Liver (tissue), 9 donors: ENCODE data around the gene MYO7A. TPM values are rescaled to one million over a fixed set of nuclear protein-coding genes. Genes with fewer than 3 reads are reported as not detected.

ENCODE experiments used
- DNase-seq: peaks from one replicate; pipeline ENCODE4 v3.0.0-alpha.2; 2017; ENCODE audit warnings: low spot score
- H3K27ac ChIP-seq, 2 donors: one replicate each; pipeline ENCODE4 v1.7.0; 2013; ENCODE audit warnings: inconsistent platforms in 2 of 2, low read length in 2 of 2, control low read depth in 1 of 2, low read depth in 1 of 2, mild to moderate bottlenecking in 1 of 2
- H3K27me3 ChIP-seq, 4 donors: one replicate each; pipeline versions ENCODE4 v1.6.1 to v1.7.0; 2013; ENCODE audit warnings: low read length in 3 of 4, inconsistent platforms in 1 of 4, mild to moderate bottlenecking in 1 of 4, moderate library complexity in 1 of 4; ENCODE audit not compliant: control insufficient read depth in 4 of 4, insufficient read depth in 4 of 4
- H3K36me3 ChIP-seq, 4 donors: one replicate each; pipeline versions ENCODE4 v1.6.1 to v1.7.0; 2013; ENCODE audit warnings: low read length in 3 of 4, mild to moderate bottlenecking in 3 of 4, low read depth in 1 of 4, moderate library complexity in 1 of 4; ENCODE audit not compliant: control insufficient read depth in 4 of 4, insufficient read depth in 3 of 4
- H3K4me1 ChIP-seq, 4 donors: one replicate each; pipeline versions ENCODE4 v1.6.1 to v1.7.0; 2013; ENCODE audit warnings: low read length in 3 of 4, mild to moderate bottlenecking in 3 of 4, moderate library complexity in 1 of 4; ENCODE audit not compliant: control insufficient read depth in 4 of 4, insufficient read depth in 4 of 4
- H3K4me3 ChIP-seq, 3 donors: one replicate each; pipeline versions ENCODE4 v1.6.1 to v1.7.0; 2013; ENCODE audit warnings: low read length in 3 of 3, control low read depth in 1 of 3, low read depth in 1 of 3, mild to moderate bottlenecking in 1 of 3
- H3K9ac ChIP-seq, 2 donors: one replicate each; pipeline ENCODE4 v1.7.0; 2013; ENCODE audit warnings: low read length in 2 of 2, mild to moderate bottlenecking in 2 of 2, moderate library complexity in 2 of 2, control low read depth in 1 of 2, low read depth in 1 of 2
- H3K9me3 ChIP-seq, 4 donors: one replicate each; pipeline versions ENCODE4 v1.6.1 to v1.7.0; 2013; ENCODE audit warnings: low read length in 3 of 4; ENCODE audit not compliant: control insufficient read depth in 4 of 4
- ATF3 ChIP-seq: IDR thresholded peaks from 2 replicates; pipeline ENCODE4 v1.6.1; 2016; ENCODE audit warnings: antibody characterized with exemption
- CTCF ChIP-seq: fragments of 150-350 bp; IDR thresholded peaks from 2 replicates; pipeline ENCODE4 v1.5.1; 2017; ENCODE audit warnings: improper control_type of control experiment, low read depth, low read length; ENCODE audit not compliant: missing input control
- EGR1 ChIP-seq, 2 donors: IDR thresholded peaks; 2 replicates each; pipeline ENCODE4 v1.6.1; 2016 to 2018; ENCODE audit warnings: antibody characterized with exemption in 2 of 2, low read depth in 2 of 2
- FOXA1 ChIP-seq: IDR thresholded peaks from 2 replicates; pipeline ENCODE4 v1.6.1; 2016; ENCODE audit warnings: antibody characterized with exemption
- FOXA2 ChIP-seq: IDR thresholded peaks from 2 replicates; pipeline ENCODE4 v1.6.1; 2016; ENCODE audit warnings: antibody characterized with exemption
- GABPA ChIP-seq, 2 donors: IDR thresholded peaks in 1 of 2; conservative IDR thresholded peaks in 1 of 2; 2 replicates each; pipeline ENCODE4 v1.6.1; 2016; ENCODE audit warnings: antibody characterized with exemption in 2 of 2, mild to moderate bottlenecking in 1 of 2, moderate library complexity in 1 of 2
- HNF4A ChIP-seq, 2 donors: conservative IDR thresholded peaks; 2 replicates each; pipeline ENCODE4 v1.6.1; 2016; ENCODE audit warnings: antibody characterized with exemption in 2 of 2, mild to moderate bottlenecking in 2 of 2
- HNF4G ChIP-seq: IDR thresholded peaks from 2 replicates; pipeline ENCODE4 v1.6.1; 2016; ENCODE audit warnings: antibody characterized with exemption
- JUND ChIP-seq, 2 donors: IDR thresholded peaks; 2 replicates each; pipeline ENCODE4 v1.6.1; 2016; ENCODE audit warnings: antibody characterized with exemption in 2 of 2
- NR2F2 ChIP-seq: IDR thresholded peaks from 2 replicates; pipeline ENCODE4 v1.6.1; 2016; ENCODE audit warnings: antibody characterized with exemption
- RAD21 ChIP-seq, 2 donors: IDR thresholded peaks; 2 replicates each; pipeline ENCODE4 v1.6.1; 2016; ENCODE audit warnings: antibody characterized with exemption in 2 of 2, mild to moderate bottlenecking in 2 of 2
- REST ChIP-seq: IDR thresholded peaks from 2 replicates; pipeline ENCODE4 v1.6.1; 2016; ENCODE audit warnings: antibody characterized with exemption, mild to moderate bottlenecking
- RXRA ChIP-seq, 2 donors: IDR thresholded peaks; 2 replicates each; pipeline ENCODE4 v1.6.1; 2017 to 2018; ENCODE audit warnings: antibody characterized with exemption in 2 of 2, mild to moderate bottlenecking in 1 of 2
- SP1 ChIP-seq: IDR thresholded peaks from 2 replicates; pipeline ENCODE4 v1.6.1; 2018; ENCODE audit warnings: antibody characterized with exemption, mild to moderate bottlenecking
- TAF1 ChIP-seq: conservative IDR thresholded peaks from 2 replicates; pipeline ENCODE4 v1.6.1; 2016; ENCODE audit warnings: antibody characterized with exemption, mild to moderate bottlenecking
- YY1 ChIP-seq: IDR thresholded peaks from 2 replicates; pipeline ENCODE4 v1.6.1; 2016; ENCODE audit warnings: antibody characterized with exemption, mild to moderate bottlenecking
- ZBTB33 ChIP-seq: IDR thresholded peaks from 2 replicates; pipeline ENCODE4 v1.6.1; 2016; ENCODE audit warnings: antibody characterized with exemption
- WGBS: extraction: QIAGEN DNeasy Blood & Tissue Kit; methylation state at CpG from one replicate; pipeline ENCODE4 v1.1.7; 2013; 5-methylcytosine and 5-hydroxymethylcytosine counted together
- polyA plus RNA-seq, 2 donors: library from polyadenylated mRNA; stranded (reverse) in 1 of 2; unstranded in 1 of 2; fragments of 200-250 nt in 1 of 2; fragments of >200 nt in 1 of 2; fragmentation: Nextera tagmentation in 1 of 2; extraction: Ambion mirVana in 1 of 2; gene quantifications; one replicate each; pipeline versions ENCODE4 v1.2.1 to v1.2.3, GENCODE V29; 2013 to 2015
- total RNA-seq, 2 donors: library from RNA; depleted of rRNA; stranded (reverse); fragments of >200 nt; gene quantifications; one replicate each; pipeline ENCODE4 v1.2.3, GENCODE V29; 2014
- donor health status: healthy.
- donor health status: healthy.
- donor health status: healthy.
- donor health status: healthy.
- donor health status: healthy.

MYO7A gene
- total and polyA plus RNA-seq, 4 donors, result 7.3 to 33.6 (median 11.3) TPM

GRCh38 chr11:77231800-77232199, 103.8 kb downstream of the MYO7A start (continued):
- TF ChIP-seq CTCF, result no peak
- TF ChIP-seq RXRA (IDR thresholded peaks at IDR 0.05), result no peak
- no peak for TF ChIP-seq RAD21 (IDR thresholded peaks at IDR 0.05)
- no peak for TF ChIP-seq GABPA (IDR thresholded peaks at IDR 0.05 in 1 of 2, conservative IDR thresholded peaks at IDR 0.05 in 1 of 2)
- no peak for TF ChIP-seq FOXA1
- no peak for TF ChIP-seq TAF1
- TF ChIP-seq ATF3, result no peak
- TF ChIP-seq NR2F2, result no peak
- no peak for TF ChIP-seq HNF4G
- TF ChIP-seq YY1, result no peak
- no peak for TF ChIP-seq EGR1 (IDR thresholded peaks at IDR 0.05; ENCODE audit: low read depth in 2 of 2)
- TF ChIP-seq FOXA2, result no peak
- no peak for TF ChIP-seq JUND (IDR thresholded peaks at IDR 0.05)
- no peak for TF ChIP-seq HNF4A (conservative IDR thresholded peaks at IDR 0.05)

GRCh38 chr11:77232242-77232641, 104.2 kb downstream of the MYO7A start:
- 96% methylated on average over 4 of the region's 4 CpGs for WGBS
- Histone ChIP-seq H3K27me3 (no peaks in the 10 kb centered on the region), H3K4me1 (peaks cover 0 to 10% (median 5%) of the 10 kb centered on the region in 4 donors), H3K9ac (no peak overlapping the region), H3K27ac (no peak overlapping the region), H3K36me3 (no peaks in the 10 kb centered on the region), H3K9me3 (no peaks in the 10 kb centered on the region), H3K4me3 (no peak overlapping the region)
- no peak for DNase-seq
- TF ChIP-seq TAF1 (no peak), NR2F2 (no peak), HNF4A (conservative IDR thresholded peaks at IDR 0.05) (no peak), GABPA (IDR thresholded peaks at IDR 0.05 in 1 of 2, conservative IDR thresholded peaks at IDR 0.05 in 1 of 2) (no peak), SP1 (no peak), YY1 (no peak), REST (no peak), RXRA (IDR thresholded peaks at IDR 0.05) (no peak), ZBTB33 (no peak), EGR1 (IDR thresholded peaks at IDR 0.05; ENCODE audit: low read depth in 2 of 2) (no peak), FOXA2 (no peak)
